ENCODE data around the gene HPS1.

HPS1 gene

GRCh38 chr10:98410759-98411158 lies 36.0 kb downstream of the HPS1 start:
- DNase-seq: no peak

- no peak for DNase-seq
Measured at GRCh38 chr10:98410135-98410743, 36.5 kb downstream of the HPS1 start.

GRCh38 chr10:98408799-98409198 lies 37.9 kb downstream of the HPS1 start:
- DNase-seq: peak; percentile 9

GRCh38 chr10:98407744-98408241 lies 38.9 kb downstream of the HPS1 start:
- DNase-seq: no peak

- no peak for DNase-seq
Measured at GRCh38 chr10:98407017-98407743, 39.6 kb downstream of the HPS1 start.

GRCh38 chr10:98405422-98405821 lies 41.3 kb downstream of the HPS1 start:
- DNase-seq: no peak

GRCh38 chr10:98404571-98405359 lies 42.0 kb downstream of the HPS1 start:
- no peak for DNase-seq

- no peak for DNase-seq
Measured at GRCh38 chr10:98403812-98404504, 42.8 kb downstream of the HPS1 start.

GRCh38 chr10:98402931-98403718 lies 43.6 kb downstream of the HPS1 start:
- no peak for DNase-seq

GRCh38 chr10:98402478-98402877 lies 44.3 kb downstream of the HPS1 start:
- no peak for DNase-seq

- DNase-seq: no peak
Measured at GRCh38 chr10:98400482-98400881, 46.3 kb downstream of the HPS1 start.

- DNase-seq: no peak
Measured at GRCh38 chr10:98399784-98400183, 47.0 kb downstream of the HPS1 start.

- DNase-seq: no peak
Measured at GRCh38 chr10:98397089-98397600, 49.6 kb downstream of the HPS1 start.

- DNase-seq: no peak
Measured at GRCh38 chr10:98396096-98397063, 50.4 kb downstream of the HPS1 start.

GRCh38 chr10:98394851-98395440 lies 51.8 kb downstream of the HPS1 start:
- no peak for DNase-seq

GRCh38 chr10:98391578-98391991 lies 55.1 kb downstream of the HPS1 start:
- DNase-seq: no peak

- no peak for DNase-seq
Measured at GRCh38 chr10:98391065-98391464, 55.7 kb downstream of the HPS1 start.

GRCh38 chr10:98390406-98390805 lies 56.3 kb downstream of the HPS1 start:
- DNase-seq: no peak

- DNase-seq: no peak
Measured at GRCh38 chr10:98389398-98389797, 57.3 kb downstream of the HPS1 start.

GRCh38 chr10:98388101-98388655 lies 58.6 kb downstream of the HPS1 start:
- no peak for DNase-seq
